HG03558 (cell line): ENCODE data around the gene ZNF581.

Experiments used
- ATAC-seq: cut with Tn5 transposase; IDR thresholded peaks from one replicate; pipeline ENCODE4 v1.9.1; 2021; ENCODE audit warnings: moderate number of reproducible peaks; ENCODE audit not compliant: unreplicated experiment; ENCODE audit errors: extremely low read depth

The ZNF581 gene

DNA sequence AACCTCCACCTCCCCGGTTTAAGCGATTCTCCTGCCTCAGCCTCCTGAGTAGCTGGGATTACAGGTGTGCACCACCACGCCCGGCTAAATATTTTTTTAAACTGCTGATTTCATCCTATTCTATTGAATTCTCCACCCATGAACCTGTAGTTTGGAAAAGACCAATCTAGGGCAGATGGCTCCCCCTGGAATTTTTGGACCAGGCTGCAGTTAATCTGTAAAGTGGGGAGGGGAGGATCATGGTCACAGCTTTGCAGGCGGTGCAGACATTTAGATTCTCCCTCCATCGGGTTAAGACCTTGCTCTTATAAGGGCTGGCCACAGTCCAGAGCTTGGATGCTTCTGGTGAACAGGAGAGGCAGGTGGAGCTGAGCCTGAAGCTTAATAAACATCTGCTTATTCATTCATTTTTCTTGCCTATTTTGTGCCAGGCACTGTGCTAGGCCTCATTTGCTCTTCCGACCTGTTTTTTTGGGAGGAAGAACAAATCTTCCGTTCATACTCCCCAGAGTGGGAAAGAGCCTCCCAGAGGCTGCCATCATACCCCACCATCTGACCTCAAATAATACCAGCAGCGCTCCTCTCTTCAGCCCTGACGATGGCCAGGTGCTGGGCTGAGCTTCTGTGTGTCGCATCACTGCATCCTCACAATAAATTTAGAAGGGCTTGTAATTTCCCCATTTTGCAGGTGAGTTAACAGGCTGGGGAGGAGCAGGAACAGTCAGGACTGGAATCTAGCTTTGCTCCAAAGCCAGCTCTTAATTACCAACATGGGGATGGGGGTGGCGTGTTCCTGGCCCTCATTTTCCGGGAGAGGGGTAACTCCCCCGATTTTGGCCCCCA is 3.7 kb downstream of the ZNF581 start:
- no peak for ATAC-seq

DNA sequence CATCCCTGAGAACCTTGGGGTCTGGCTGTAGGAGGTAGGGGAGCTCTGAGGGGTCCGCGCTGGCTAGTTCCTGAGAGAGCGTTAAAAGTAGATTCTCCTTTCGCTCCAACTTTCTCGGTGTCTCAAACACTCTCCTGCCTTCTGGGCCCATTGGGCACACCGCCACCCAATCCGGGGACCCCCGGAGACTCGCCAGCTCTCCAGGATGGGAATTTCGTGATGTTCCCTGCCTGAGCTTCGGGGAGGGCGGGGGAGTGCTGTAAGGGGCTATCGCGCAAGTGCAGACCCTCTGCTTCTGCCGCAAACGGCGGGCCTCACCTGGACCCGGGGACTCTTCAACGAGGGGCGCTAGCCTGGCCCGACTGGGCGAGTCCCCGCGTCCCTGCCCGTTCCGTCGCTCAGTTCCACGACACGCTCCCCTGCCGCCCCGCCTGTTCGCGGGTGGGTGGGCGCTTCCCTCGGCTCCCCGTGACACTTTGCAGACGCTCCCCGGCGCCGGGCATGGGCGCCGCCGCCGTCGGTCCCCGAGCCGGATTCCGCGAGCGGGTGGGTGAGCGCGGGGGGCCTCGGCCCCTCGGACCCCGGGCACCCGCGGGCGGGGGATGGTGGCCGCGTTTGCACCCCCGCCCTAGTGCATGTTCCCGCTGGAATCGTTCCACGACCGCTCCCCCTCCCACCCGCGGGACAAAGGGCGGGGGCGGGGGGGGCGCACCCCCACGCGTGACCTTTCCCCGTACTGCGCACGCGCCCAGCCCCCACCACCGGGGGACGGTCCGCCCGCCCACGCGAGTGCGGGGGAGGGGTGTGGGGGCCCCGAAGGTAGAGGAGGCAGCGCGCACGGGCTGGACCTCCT is 4.5 kb downstream of the ZNF581 start, which contains the start of gene CCDC106:
CCDC106 (plus strand) TSS at position 481 of the 853 bp plus-strand sequence. CDS start 835 bp downstream, outside the sequence.
- ATAC-seq = no peak

DNA sequence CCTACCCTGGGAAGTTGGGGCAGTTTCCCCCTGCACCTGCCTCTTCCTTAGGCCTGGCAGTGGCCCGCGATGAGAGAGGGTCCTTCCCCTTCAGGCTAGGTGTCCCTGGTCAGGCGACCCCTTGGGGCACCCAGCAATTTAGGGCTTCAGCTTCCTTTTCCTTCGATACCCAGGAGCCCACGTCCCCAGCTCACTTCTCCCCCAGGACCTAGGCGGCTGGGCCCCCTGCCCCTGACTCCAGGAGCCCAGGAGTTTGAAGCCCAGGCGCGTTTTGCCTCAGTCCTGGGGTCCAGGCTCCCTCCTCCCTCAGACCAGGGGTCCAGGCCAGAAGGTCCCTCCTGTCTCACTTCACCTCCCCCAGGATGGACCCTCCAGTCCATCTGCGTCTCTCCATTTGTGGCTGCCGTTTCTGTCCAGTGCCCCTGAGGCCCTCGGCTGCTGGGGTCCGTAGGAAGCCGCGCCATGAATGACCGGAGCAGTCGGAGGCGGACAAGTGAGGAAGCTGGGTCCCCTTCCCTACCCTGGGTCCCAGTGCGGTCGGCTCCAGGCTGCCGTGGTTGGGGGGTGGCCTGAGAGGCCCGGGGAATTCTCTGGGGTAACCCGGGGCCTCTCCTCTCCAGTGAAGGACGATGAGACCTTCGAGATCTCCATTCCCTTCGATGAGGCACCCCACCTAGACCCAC is 5.3 kb downstream of the ZNF581 start:
- ATAC-seq = no peak

DNA sequence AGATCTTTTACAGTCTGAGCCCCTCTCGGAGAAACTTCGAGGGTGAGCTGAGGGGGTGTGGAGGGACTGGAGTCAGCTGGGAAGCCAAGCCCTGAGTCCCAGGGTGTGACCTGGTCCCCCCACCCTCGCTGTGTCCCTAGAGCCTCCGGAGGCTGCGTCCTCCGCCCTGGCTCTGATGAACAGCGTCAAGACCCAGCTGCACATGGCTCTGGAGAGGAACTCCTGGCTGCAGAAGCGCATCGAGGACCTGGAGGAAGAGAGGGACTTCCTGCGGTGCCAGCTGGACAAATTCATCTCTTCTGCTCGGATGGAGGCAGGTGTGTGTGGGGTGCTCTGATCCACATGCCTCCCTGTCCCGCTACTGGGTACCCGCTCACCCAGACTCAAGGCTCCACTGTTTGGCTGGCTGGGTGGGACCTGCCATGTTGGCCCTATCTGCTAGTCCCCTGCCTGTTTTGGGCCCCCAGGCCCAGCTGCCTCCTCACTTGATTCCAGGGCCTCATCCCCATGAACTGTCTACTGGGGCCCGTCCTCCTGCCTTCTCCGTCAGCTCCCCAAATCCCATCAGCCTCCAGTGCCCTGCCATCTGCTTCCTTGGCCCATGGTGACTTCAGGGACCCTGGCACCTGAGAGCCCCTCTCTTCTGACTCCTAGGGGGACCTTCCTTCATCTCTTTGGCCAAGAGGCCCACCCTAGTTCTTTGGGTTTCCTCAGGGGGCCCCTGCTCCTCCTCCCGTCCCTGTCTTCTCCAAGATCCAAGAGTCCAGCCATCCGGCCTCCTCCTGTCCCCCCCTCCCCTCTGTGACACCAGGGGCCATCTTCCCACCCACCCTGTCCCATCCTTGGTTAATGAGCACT is 6.0 kb downstream of the ZNF581 start:
- ATAC-seq = no peak

DNA sequence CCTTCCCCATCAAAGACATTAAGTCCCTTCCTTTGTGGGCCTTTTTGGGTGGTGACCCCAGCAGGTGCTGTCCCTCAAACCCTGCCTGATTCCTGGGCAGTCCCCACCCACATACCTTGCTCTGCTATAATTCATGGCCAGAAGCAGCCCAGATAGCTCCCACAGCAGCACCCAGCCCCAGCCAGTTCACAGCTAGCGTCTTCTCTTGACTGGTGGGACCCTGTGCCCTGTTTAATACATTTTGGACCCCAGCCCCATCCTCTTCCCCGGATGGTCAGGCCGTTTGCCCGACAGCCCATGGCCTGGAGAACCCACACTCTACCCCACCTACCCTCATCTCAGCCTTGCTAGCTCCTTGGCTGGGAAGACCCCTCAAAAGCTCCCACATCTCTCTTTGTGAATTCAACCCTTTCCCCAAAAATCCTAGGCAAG is 6.7 kb downstream of the ZNF581 start:
- no peak for ATAC-seq

DNA sequence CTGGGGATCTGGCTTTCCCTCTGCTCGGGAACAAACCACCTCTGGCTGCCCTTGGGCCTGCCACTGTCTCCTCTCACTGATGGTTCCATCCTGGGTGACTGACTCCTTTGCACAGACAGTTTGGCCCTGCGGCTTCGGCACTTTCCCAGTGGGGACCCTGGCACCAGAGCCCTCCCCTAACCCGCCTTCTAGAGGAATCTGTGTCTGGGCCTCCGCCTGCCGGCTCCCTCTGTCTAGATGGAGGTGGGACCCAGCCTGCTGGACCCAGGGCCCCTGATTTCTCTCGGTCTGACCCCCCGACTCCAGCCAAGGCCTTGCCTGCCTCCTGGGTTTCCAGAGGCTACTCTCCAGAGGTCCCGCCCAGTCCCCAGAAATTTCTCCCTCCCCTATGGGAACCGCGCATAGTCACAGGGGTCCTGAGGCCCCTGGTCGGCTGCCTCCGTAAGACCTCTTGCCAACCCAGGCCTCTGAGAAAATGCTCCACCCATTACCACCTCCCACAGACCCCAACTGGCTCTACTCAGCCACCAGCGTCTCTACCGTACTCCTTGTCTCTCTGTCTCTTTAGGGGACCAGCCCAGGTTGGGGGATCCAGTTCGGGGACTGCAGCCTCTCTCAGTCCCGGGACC is 7.3 kb downstream of the ZNF581 start:
- no peak for ATAC-seq

DNA sequence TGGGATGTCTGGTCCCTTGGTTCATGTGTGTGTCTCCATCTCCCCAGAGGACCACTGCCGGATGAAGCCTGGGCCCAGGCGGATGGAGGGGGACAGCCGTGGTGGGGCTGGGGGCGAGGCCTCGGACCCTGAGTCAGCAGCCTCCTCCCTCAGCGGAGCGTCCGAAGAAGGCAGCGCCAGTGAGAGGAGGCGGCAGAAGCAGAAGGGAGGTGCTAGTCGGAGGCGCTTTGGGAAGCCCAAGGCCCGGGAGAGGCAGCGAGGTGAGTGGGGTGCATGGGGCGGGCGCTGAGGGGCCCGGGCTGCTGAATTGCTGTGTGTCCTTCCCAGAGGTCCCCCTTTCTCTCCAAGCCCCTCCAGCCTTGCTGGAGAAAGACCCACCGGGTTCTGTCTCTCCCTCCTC is 7.8 kb downstream of the ZNF581 start:
- ATAC-seq = no peak

DNA sequence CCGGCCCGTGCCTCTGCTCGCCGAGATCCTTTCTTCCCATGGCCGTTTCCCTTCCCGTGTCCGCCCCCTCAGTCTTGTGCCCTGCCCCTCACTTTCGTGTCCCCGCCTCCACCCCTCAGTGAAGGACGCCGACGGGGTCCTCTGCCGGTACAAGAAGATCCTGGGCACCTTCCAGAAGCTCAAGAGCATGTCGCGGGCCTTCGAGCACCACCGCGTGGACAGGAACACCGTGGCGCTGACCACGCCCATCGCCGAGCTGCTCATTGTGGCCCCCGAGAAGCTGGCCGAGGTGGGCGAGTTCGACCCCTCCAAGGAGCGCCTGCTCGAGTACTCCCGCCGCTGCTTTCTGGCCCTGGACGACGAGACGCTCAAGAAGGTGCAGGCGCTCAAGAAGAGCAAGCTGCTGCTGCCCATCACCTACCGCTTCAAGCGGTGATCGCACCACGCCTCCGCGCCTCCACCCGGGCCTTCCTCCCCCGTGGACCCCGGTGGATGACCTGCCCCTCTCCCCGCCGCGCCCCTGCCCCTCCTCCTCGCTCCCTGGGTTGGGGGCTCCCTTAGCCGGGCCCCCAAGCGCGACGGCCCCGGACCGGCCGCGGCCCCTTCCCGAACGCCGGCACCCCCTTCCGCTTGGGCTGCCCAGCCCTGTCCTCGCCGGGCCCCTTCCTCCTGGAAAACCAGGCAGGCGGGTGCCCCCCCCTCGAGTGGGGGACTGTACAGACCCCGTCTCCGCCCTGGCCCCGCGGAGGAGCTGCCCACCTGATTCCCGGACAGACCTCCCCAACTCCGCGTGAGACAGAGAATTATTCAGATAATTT is 9.1 kb downstream of the ZNF581 start:
- no peak for ATAC-seq

DNA sequence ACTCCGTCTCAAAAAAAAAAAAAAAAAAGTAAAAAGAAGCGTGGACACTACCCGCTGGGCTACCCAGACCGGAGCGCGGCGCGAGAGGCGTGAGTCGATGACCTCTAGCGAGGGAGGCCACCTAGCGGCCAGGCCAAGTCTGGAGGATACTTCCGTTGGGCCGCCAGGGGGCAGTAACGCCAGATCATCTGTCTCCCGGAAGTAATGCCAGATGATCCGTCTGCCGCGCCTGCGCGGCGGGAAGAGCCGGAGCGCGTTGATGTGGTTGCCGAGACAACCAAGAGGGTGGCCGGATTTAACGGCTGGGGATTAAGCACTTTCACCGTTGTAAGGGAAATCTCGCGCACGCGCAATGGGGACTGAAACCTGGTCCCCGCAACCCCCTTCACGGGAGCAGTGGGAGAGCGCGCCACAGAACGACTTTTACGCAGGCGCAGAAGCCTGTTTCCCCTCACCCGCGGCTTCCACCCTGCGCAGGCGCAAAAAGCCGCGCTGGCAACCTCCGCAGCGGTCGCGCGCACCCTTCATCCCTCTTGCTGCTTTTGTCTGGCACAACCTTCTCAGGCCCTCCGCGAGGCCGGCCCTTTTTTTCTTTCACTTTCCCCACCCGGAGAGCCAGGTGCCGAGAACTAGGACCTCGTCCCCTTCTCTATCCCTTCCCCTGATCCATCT is 10.3 kb downstream of the ZNF581 start:
- peak; percentile 25 for ATAC-seq

DNA sequence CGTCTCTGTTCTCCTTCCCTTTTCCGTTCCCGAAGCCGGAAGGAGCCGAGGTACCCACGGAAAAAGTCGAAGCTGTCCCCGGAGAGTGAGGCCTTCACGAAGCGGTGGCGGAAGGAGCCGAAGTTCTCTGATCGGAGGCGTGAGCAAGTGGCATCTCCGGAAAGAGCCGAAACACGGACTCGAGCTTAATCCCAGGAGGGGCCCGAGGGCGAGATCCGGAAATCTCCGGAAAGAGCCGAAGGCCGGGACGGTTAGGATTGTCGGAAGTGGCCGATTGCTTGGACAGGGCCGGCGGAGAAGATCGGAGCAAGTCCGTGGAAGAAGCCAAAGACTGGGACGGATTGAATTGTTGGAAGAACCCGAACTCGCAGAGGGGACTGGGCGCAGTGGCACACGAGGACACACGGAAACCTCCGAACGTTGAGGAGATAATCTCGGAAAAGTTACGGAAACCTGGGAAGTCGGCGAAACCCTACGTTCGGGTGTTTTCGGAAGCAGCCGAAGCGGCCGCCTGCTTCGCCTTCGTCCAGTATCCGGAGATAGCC is 10.9 kb downstream of the ZNF581 start:
- ATAC-seq = peak; percentile 42

DNA sequence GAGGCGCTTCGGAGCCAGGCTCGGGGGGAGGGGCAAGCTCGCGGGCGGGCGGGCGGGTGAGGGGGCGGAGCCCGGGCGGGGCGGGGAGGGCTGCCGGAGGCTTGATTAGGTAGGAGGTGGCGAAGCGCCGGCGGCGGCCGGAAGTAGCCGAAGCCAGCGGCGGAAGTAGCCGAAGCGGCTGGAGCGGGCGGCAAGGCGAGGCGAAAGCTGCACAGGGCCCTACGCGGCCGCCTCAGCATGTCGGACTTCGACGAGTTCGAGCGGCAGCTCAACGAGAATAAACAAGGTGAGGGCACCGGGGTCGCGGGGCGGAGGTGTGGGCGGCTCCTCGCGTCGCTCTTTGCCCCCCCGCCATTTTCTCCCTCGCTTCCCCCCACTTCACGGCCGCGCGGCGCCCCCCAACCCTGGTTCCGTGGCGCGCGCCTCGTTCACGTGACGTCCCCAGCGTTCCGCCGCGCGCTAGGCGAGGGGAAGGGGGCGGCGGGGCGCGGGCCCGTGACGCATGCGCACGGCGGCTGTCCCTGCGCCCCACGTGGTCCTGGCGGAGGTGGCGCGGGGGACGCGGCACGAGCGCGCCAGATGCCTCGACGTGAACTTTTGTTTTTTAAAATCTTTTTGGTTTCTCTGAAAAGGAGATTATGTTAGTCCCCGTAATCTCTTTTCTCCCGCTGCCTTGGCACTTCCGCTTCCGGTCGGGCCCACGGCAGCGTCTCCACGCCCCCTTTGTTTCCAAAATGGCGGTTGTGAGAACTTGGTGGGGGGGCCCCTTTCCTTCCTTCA is 11.6 kb downstream of the ZNF581 start, which contains the start of gene U2AF2:
U2AF2 (plus strand) TSS at position 168 of the 780 bp plus-strand sequence; CDS start at position 238, 70 bp downstream.
- ATAC-seq = peak; percentile 16

DNA sequence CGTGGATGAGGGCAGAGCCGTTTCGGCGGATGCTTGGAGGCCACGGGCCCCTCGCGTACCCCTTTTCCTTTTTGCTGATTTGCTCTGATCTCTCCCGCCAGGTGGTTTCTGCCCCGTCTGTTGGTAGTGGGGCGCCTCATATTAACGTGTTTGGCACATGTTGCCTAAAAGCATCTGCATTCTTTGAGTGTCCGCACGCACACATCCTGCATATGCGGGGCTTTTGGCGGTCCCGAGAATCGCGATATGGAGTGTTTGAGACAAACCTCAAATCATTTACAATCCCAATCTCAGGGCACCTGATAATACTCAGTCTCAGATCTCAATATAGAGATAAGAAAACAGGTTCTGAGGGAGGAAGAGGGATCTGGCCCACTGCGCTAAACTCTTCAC is 12.2 kb downstream of the ZNF581 start:
- ATAC-seq = no peak

DNA sequence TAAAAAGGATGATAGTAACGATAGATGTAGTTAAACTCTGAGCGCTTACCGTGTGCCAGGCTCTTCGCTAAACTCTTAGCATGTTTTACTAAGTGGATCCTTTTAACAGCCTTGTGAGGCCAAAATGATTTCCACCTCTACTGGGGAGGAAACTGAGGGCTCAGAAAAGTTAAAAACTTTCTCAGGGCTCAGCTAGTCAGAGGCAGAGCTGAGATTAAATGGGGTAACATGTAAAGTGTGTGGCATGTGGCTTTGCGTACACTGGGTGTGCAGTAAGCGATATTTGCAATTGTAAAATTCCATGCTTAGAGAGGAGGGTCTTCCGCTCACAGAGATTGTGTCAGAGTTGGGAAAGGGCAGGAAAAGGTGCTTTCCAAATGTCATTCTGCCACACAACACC is 13.1 kb downstream of the ZNF581 start:
- ATAC-seq = no peak

DNA sequence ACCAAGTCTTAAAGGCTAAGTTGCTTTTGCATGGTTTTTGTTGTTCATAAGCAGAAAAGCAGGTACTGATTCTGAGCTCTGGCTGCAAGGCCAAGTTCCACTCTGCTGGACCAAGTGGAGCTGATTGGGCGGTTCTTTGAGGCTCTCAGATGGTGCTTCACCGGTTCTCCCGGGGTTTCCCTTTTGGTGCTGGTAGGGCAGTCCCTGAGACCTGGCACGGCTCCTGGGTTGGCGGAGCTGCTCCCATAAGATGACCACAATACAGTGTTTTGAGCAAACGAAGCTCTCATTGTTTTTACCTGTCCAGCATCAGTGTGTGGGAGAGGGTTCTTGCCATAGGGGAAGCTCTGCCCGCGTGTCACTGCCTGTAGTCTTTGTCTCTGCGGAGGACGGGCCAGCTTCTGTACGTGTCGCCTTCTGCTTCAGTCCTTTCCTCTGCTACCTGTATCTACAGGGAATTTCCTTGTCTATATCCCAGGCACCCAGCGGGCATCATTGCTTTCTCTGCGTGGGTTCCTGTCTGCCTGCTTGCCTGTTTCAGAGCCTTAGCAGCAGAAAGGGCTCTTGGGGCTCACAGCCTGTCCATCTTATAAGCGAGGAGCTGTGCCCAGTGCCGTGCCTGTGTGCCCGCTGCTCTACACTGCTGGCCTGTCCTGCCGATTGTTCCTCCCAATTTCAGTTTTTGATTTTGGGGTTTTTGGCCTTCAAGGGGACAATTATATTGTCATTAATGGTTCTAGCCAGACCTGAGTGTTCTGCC is 13.7 kb downstream of the ZNF581 start:
- ATAC-seq = no peak

DNA sequence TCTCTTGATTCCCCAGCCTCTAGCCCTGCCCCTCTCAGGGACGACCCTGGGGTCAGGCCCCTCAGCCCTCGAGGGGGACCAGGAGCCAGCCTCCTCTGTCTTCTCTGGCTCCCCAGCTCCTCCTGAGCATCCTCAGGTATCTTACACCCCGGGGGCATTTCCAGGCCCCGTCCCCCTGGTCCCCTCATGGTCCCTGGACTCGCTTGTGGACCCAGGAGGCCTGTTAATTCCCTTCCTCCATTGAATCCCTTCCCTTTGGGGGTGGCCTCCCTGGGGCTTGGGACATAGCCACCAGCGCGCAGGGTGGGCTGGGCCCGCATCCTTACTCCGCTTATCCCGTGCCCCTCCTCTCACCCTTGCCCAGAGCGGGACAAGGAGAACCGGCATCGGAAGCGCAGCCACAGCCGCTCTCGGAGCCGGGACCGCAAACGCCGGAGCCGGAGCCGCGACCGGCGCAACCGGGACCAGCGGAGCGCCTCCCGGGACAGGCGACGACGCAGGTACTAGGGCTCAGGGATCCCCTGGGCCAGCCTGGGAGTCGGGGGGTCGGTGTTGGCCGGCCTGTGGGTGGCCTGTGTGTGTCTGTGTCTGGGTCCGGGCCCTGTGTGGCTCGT is 15.5 kb downstream of the ZNF581 start:
- ATAC-seq = no peak

DNA sequence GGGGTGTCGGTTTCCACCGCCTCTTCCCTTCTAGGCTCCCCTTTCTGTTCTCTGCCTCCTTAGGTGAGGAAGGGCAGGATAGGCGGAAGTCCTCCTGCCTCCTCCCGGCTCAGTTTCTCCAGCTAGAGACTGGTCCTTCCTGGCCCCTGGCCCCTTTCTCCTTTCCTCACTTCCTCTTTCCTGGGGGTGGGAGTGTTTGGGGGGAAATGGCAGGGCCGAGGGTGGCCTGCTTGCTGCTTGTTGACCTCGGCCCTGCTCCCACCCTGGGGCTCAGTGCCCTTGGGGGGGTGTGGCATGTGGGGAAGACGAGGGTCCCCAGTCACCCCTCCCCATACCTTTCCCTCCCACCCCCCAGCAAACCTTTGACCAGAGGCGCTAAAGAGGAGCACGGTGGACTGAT is 16.4 kb downstream of the ZNF581 start:
- ATAC-seq = no peak
